Activated T-cell treated with anti-CD3 and anti-CD28 coated beads, Interleukin-2, amount 50 U/mL, for 24 hours (primary cell): ENCODE measurements around the gene PDE1A.

Source experiments
- DNase-seq: peaks from one replicate; pipeline ENCODE4 v3.0.0-alpha.2; 2020
- H3K27ac Mint-ChIP-seq: 2 replicates; pipeline ENCODE4 v1.8.0; 2020; ENCODE audit warnings: mild to moderate bottlenecking, mixed read lengths
- H3K27me3 Mint-ChIP-seq: 2 replicates; pipeline ENCODE4 v1.8.0; 2020; ENCODE audit warnings: mixed read lengths
- H3K36me3 Mint-ChIP-seq: 2 replicates; pipeline ENCODE4 v1.8.0; 2020; ENCODE audit warnings: low read depth, mixed read lengths
- H3K4me1 Mint-ChIP-seq: 2 replicates; pipeline ENCODE4 v1.8.0; 2020; ENCODE audit warnings: low read depth, mixed read lengths
- H3K4me3 Mint-ChIP-seq: 2 replicates; pipeline ENCODE4 v1.8.0; 2020; ENCODE audit warnings: mild to moderate bottlenecking, moderate library complexity, mixed read lengths
- H3K9me3 Mint-ChIP-seq: 2 replicates; pipeline ENCODE4 v1.8.0; 2020; ENCODE audit warnings: mixed read lengths

The PDE1A gene

GRCh38 chr2:182426918-182427240 lies at the start of gene PDE1A:
PDE1A (minus strand) TSS chr2:182427036.
- H3K36me3 Mint-ChIP-seq, result no peaks in the 10 kb centered on the region
- H3K27ac Mint-ChIP-seq, result no peak within 1 kb of the TSS
- H3K9me3 Mint-ChIP-seq, result no peaks in the 10 kb centered on the region
- no peaks in the 10 kb centered on the region for H3K27me3 Mint-ChIP-seq
- no peaks in the 10 kb centered on the region for H3K4me1 Mint-ChIP-seq
- no peak within 1 kb of the TSS for H3K4me3 Mint-ChIP-seq
- no peak for DNase-seq

DNA sequence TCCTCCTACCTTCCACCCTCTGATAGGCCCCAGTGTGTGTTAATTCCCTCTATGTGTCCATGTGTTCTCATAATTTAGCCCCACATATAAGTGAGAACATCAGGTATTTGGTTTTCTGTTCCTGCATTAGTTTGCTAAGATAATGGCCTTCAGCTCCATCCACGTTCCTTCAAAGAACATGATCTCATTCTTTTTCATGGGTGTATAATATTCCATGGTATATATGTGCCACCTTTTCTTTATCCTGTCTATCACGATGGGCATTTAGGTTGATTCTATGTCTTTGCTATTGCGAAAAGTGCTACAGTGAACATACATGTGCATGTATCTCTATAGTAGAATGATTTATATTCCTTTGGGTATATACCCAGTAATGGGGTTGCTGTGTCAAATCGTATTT lies 46.8 kb upstream of the PDE1A start:
- peaks cover 19% of the 10 kb centered on the region for H3K9me3 Mint-ChIP-seq
- H3K27me3 Mint-ChIP-seq, result no peaks in the 10 kb centered on the region
- no peak for DNase-seq
- H3K4me1 Mint-ChIP-seq, result no peaks in the 10 kb centered on the region
- no peak overlapping the region for H3K4me3 Mint-ChIP-seq
- no peaks in the 10 kb centered on the region for H3K36me3 Mint-ChIP-seq
- no peak overlapping the region for H3K27ac Mint-ChIP-seq

DNA sequence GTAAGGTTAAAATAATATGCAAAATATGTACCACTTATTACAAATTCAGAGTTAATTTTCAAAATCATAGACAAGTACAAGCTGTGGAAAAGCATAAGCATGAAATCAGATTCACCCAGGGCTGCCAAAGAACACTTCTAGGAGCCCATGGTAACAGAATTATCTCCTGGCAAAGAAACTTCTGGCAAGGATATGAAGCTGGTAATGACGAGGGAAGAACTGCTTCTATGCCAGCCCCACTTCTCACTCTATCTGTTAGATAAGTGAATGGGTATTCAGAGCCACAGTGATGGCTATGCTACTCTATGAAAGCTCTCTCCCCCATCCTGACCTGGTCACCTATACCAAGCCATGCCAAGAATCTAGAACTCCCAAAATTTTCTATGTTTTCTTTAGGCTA lies 36.9 kb upstream of the PDE1A start:
- Mint-ChIP-seq H3K9me3 (peaks cover 2% of the 10 kb centered on the region), H3K36me3 (no peaks in the 10 kb centered on the region), H3K4me1 (no peaks in the 10 kb centered on the region), H3K27ac (no peak overlapping the region), H3K27me3 (no peaks in the 10 kb centered on the region), H3K4me3 (no peak overlapping the region)
- no peak for DNase-seq

GRCh38 chr2:182456784-182457183 lies 29.9 kb upstream of the PDE1A start:
- Mint-ChIP-seq H3K9me3 (peaks cover under 1% of the 10 kb centered on the region), H3K27ac (no peak overlapping the region), H3K4me3 (no peak overlapping the region), H3K27me3 (no peaks in the 10 kb centered on the region), H3K4me1 (no peaks in the 10 kb centered on the region), H3K36me3 (no peaks in the 10 kb centered on the region)
- no peak for DNase-seq

- Mint-ChIP-seq H3K27me3 (no peaks in the 10 kb centered on the region), H3K9me3 (peaks cover 2% of the 10 kb centered on the region), H3K36me3 (no peaks in the 10 kb centered on the region), H3K27ac (no peak overlapping the region), H3K4me3 (no peak overlapping the region), H3K4me1 (no peaks in the 10 kb centered on the region)
- DNase-seq, result no peak
Measured at GRCh38 chr2:182452456-182452990, 25.7 kb upstream of the PDE1A start.

DNA sequence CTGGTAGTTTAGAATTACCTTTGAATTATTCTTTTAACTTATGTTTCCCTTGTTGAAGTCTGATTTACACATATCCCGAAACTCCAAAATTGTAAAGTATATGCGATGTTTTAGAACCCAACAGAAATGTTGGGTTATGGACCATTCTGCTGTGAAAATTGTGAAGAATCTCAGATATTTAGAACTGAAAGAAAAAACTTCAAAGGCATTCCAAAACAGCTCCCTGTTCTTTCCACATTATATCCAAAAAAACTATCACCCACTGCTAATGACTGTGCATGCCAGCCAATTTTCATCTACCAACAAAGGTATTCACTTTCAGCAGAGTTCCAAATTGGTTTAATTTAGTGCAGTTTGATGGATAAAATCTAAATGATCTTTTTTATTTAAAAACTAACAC lies 21.5 kb upstream of the PDE1A start:
- no peak overlapping the region for H3K27ac Mint-ChIP-seq
- H3K9me3 Mint-ChIP-seq, result peaks cover 6% of the 10 kb centered on the region
- no peak overlapping the region for H3K4me3 Mint-ChIP-seq
- no peaks in the 10 kb centered on the region for H3K36me3 Mint-ChIP-seq
- no peak for DNase-seq
- no peaks in the 10 kb centered on the region for H3K4me1 Mint-ChIP-seq
- no peaks in the 10 kb centered on the region for H3K27me3 Mint-ChIP-seq

GRCh38 chr2:182447863-182448262 lies 21.0 kb upstream of the PDE1A start:
- Mint-ChIP-seq H3K27me3 (no peaks in the 10 kb centered on the region), H3K36me3 (no peaks in the 10 kb centered on the region), H3K4me1 (no peaks in the 10 kb centered on the region), H3K9me3 (peaks cover 8% of the 10 kb centered on the region), H3K27ac (no peak overlapping the region), H3K4me3 (no peak overlapping the region)
- DNase-seq, result no peak

DNA sequence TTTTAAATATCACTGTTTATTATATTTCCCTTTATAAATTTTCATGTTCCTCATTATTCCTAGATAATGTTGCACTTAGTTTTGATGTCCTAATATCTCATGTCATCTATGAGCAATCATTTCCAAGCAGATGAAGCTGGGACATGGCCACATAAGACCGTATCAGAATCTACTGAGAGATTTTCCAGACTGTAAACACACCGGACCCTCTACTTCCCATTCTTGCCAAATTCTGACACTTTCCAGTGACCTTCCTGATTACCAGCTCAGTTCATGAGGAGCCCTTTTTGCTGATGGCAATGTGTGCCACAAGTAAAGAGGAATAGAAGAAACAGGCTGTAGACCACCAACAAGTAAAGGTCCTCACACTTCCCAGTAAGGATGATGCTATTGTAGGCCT lies 20.3 kb upstream of the PDE1A start:
- Mint-ChIP-seq H3K27me3 (no peaks in the 10 kb centered on the region), H3K9me3 (peaks cover 8% of the 10 kb centered on the region), H3K27ac (no peak overlapping the region), H3K36me3 (no peaks in the 10 kb centered on the region), H3K4me3 (no peak overlapping the region), H3K4me1 (no peaks in the 10 kb centered on the region)
- DNase-seq, result no peak

- no peaks in the 10 kb centered on the region for H3K4me1 Mint-ChIP-seq
- no peaks in the 10 kb centered on the region for H3K36me3 Mint-ChIP-seq
- H3K4me3 Mint-ChIP-seq, result no peak overlapping the region
- no peaks in the 10 kb centered on the region for H3K27me3 Mint-ChIP-seq
- H3K9me3 Mint-ChIP-seq, result peaks cover 6% of the 10 kb centered on the region
- H3K27ac Mint-ChIP-seq, result no peak overlapping the region
- no peak for DNase-seq
Measured at GRCh38 chr2:182446087-182446486, 19.3 kb upstream of the PDE1A start.

GRCh38 chr2:182445391-182445965 lies 18.6 kb upstream of the PDE1A start:
- Mint-ChIP-seq H3K27ac (no peak overlapping the region), H3K27me3 (no peaks in the 10 kb centered on the region), H3K9me3 (peaks cover 6% of the 10 kb centered on the region), H3K36me3 (no peaks in the 10 kb centered on the region), H3K4me1 (no peaks in the 10 kb centered on the region), H3K4me3 (no peak overlapping the region)
- DNase-seq, result no peak

- Mint-ChIP-seq H3K27ac (no peak overlapping the region), H3K9me3 (peaks cover 6% of the 10 kb centered on the region), H3K27me3 (no peaks in the 10 kb centered on the region), H3K4me3 (no peak overlapping the region), H3K36me3 (no peaks in the 10 kb centered on the region), H3K4me1 (no peaks in the 10 kb centered on the region)
- no peak for DNase-seq
Measured at GRCh38 chr2:182444806-182445205, 18.0 kb upstream of the PDE1A start.

DNA sequence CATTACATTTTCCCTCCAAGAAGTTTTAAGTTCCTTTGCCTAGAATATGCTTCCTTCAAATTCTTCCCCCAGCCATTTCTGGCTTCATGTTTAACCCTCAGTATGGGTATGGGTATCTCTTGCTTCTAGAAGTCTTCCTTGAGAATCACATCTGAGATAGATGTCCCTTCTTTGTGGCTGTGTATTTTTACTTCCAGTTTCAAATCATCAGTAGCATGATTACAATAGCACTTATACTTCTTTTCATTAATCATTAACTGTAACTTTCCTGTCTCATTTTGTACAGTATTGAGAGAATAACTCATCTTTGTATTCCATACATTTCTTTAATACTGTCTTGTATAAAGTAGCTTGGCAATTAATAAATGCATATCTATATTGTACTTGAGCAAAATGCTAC lies 17.3 kb upstream of the PDE1A start:
- H3K36me3 Mint-ChIP-seq, result no peaks in the 10 kb centered on the region
- H3K4me3 Mint-ChIP-seq, result no peak overlapping the region
- no peak for DNase-seq
- H3K4me1 Mint-ChIP-seq, result no peaks in the 10 kb centered on the region
- H3K27ac Mint-ChIP-seq, result no peak overlapping the region
- peaks cover 6% of the 10 kb centered on the region for H3K9me3 Mint-ChIP-seq
- H3K27me3 Mint-ChIP-seq, result no peaks in the 10 kb centered on the region

DNA sequence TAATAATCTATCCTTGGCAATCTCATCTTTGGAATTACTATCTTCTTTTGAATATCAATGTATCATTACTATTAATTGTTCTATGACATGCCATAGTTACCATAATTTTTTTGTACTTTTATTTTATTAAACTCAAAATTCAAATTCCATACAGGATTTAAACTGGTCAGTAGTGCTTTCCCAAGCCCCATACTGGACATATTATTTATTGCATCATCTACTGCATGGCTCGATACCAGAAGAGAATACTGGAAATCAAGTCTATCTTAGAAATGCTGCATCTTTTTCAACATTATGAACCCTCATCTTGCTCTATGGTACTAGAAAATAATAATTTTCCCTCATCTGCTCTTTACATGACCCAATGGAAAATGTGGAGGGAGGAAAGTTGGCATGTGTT lies 9.4 kb upstream of the PDE1A start:
- Mint-ChIP-seq H3K27ac (no peak overlapping the region), H3K4me3 (no peak overlapping the region), H3K9me3 (no peaks in the 10 kb centered on the region), H3K36me3 (no peaks in the 10 kb centered on the region), H3K27me3 (no peaks in the 10 kb centered on the region), H3K4me1 (no peaks in the 10 kb centered on the region)
- no peak for DNase-seq

GRCh38 chr2:182435754-182436153 lies 8.9 kb upstream of the PDE1A start:
- no peak for DNase-seq
- H3K4me3 Mint-ChIP-seq, result no peak overlapping the region
- H3K27ac Mint-ChIP-seq, result no peak overlapping the region
- H3K27me3 Mint-ChIP-seq, result no peaks in the 10 kb centered on the region
- no peaks in the 10 kb centered on the region for H3K36me3 Mint-ChIP-seq
- H3K9me3 Mint-ChIP-seq, result no peaks in the 10 kb centered on the region
- no peaks in the 10 kb centered on the region for H3K4me1 Mint-ChIP-seq

DNA sequence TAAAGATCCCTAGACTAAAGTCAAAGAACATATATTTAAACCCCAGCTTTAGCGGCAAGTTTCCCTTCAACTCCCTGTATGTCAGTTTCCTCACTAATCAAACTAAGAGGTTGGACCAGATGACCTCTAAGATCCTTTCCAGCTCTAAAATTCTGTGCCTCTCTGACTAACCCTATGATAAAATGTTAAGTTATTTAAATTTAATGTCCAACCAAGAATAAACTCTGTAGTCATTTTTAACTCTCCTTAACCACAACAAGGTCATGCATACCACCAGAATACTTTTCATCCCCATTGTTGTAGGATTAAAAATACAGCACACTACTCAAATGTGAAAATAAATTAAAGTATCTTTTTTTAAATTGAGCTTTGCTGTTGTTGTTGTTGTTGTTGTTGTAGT lies 5.2 kb upstream of the PDE1A start:
- H3K4me3 Mint-ChIP-seq, result no peak overlapping the region
- no peak overlapping the region for H3K27ac Mint-ChIP-seq
- H3K4me1 Mint-ChIP-seq, result no peaks in the 10 kb centered on the region
- H3K9me3 Mint-ChIP-seq, result no peaks in the 10 kb centered on the region
- no peaks in the 10 kb centered on the region for H3K36me3 Mint-ChIP-seq
- no peak for DNase-seq
- no peaks in the 10 kb centered on the region for H3K27me3 Mint-ChIP-seq

- Mint-ChIP-seq H3K27ac (no peak overlapping the region), H3K4me1 (no peaks in the 10 kb centered on the region), H3K9me3 (no peaks in the 10 kb centered on the region), H3K27me3 (no peaks in the 10 kb centered on the region), H3K4me3 (no peak overlapping the region), H3K36me3 (no peaks in the 10 kb centered on the region)
- no peak for DNase-seq
Measured at GRCh38 chr2:182428476-182428875, 1.6 kb upstream of the PDE1A start.
